Spleen (tissue), 7 donors: ENCODE measurements around the gene STX16.

Experiments
- CTCF ChIP-seq, 11 experiments: fragments of 200-600 bp in 7 of 11; fragments of 450-650 bp in 4 of 11; sonication (generic) in 4 of 11; IDR thresholded peaks in 8 of 11; conservative IDR thresholded peaks in 3 of 11; 1 replicate in 7 of 11; 2 replicates in 4 of 11; pipeline versions ENCODE4 v1.4.0 to v1.8.0; 2016 to 2021; ENCODE audit warnings: antibody characterized with exemption in 11 of 11, inconsistent platforms in 4 of 11, mild to moderate bottlenecking in 1 of 11
- POLR2AphosphoS5 ChIP-seq, 3 donors: sonication (generic); formaldehyde crosslinking; IDR thresholded peaks; one replicate each; pipeline ENCODE4 v1.5.1; 2017; ENCODE audit warnings: antibody characterized with exemption in 3 of 3
- donor health status: DM: no; HTN: no; CAD: no; lungs with moderate emphysema.
- donor health status: DM: no; HTN: no; CAD: no.
- donor health status: DM: no; HTN: no; CAD: no.

- TF ChIP-seq CTCF (IDR thresholded peaks at IDR 0.05 in 8 of 11, conservative IDR thresholded peaks at IDR 0.05 in 3 of 11), result no peak
- no peak for TF ChIP-seq POLR2AphosphoS5 (IDR thresholded peaks at IDR 0.05)
Measured at GRCh38 chr20:58636396-58636982, 14.6 kb upstream of the STX16 start.
